Loucy (cell line): ENCODE data around the gene FZD2.

Experiments
- H2AFZ ChIP-seq: fragments of 200-600 bp; sonication (generic); 2 replicates; pipeline ENCODE4 v1.6.0; 2016; ENCODE audit warnings: antibody characterized with exemption, mild to moderate bottlenecking, low read length, moderate library complexity
- H3F3A ChIP-seq: fragments of 200-600 bp; 2 replicates; pipeline ENCODE4 v1.6.0; 2016; ENCODE audit warnings: antibody characterized with exemption, low read depth, mild to moderate bottlenecking
- H3K27me3 ChIP-seq: fragments of 200-600 bp; sonication (generic); 2 replicates; pipeline ENCODE4 v1.6.1; 2014; ENCODE audit warnings: low read length, mild to moderate bottlenecking; ENCODE audit not compliant: insufficient read depth, poor library complexity, severe bottlenecking
- H3K36me3 ChIP-seq: fragments of 200-600 bp; sonication (generic); 2 replicates; pipeline ENCODE4 v1.6.1; 2016; ENCODE audit warnings: low read length; ENCODE audit not compliant: insufficient read depth
- H3K4me1 ChIP-seq: fragments of 200-600 bp; sonication (generic); 2 replicates; pipeline ENCODE4 v1.5.1; 2014; ENCODE audit warnings: low read length, mild to moderate bottlenecking; ENCODE audit not compliant: insufficient read depth, poor library complexity, severe bottlenecking
- H3K4me2 ChIP-seq: fragments of 200-600 bp; sonication (generic); 2 replicates; pipeline ENCODE4 v1.6.0; 2014; ENCODE audit warnings: antibody characterized with exemption, low read length, low read depth, mild to moderate bottlenecking; ENCODE audit not compliant: poor library complexity, severe bottlenecking
- H3K4me3 ChIP-seq: fragments of 200-600 bp; sonication (generic); 2 replicates; pipeline ENCODE4 v1.5.1; 2014; ENCODE audit warnings: low read length, mild to moderate bottlenecking, mixed read lengths; ENCODE audit not compliant: poor library complexity, severe bottlenecking
- H3K79me2 ChIP-seq: fragments of 200-600 bp; sonication (generic); 2 replicates; pipeline ENCODE4 v1.6.1; 2014; ENCODE audit warnings: low read length; ENCODE audit not compliant: insufficient read depth
- H3K9ac ChIP-seq: fragments of 200-600 bp; sonication (generic); 2 replicates; pipeline ENCODE4 v1.6.0; 2014; ENCODE audit warnings: mild to moderate bottlenecking, low read depth, low read length, moderate library complexity; ENCODE audit not compliant: poor library complexity, severe bottlenecking
- H3K9me2 ChIP-seq: fragments of 200-600 bp; sonication (generic); replicated peaks from 2 replicates; pipeline ENCODE4 v1.6.1; 2016; ENCODE audit warnings: low read depth, low read length, mixed read lengths
- H3K9me3 ChIP-seq: fragments of 200-600 bp; sonication (generic); 2 replicates; pipeline ENCODE4 v1.6.1; 2014; ENCODE audit warnings: mild to moderate bottlenecking, antibody characterized with exemption, low read length, low read depth; ENCODE audit not compliant: insufficient read depth
- H4K20me1 ChIP-seq: fragments of 200-600 bp; sonication (generic); 2 replicates; pipeline ENCODE4 v1.6.0; 2014; ENCODE audit warnings: antibody characterized with exemption, low read length, mild to moderate bottlenecking; ENCODE audit not compliant: insufficient read depth, poor library complexity, severe bottlenecking
- CTCF ChIP-seq: fragments of 200-600 bp; sonication (generic); conservative IDR thresholded peaks from 2 replicates; pipeline ENCODE4 v1.5.1; 2014; ENCODE audit warnings: mild to moderate bottlenecking, antibody characterized with exemption, low read length
- EZH2phosphoT487 ChIP-seq: fragments of 200-600 bp; IDR thresholded peaks from 2 replicates; pipeline ENCODE4 v1.6.1; 2018; ENCODE audit warnings: antibody characterized with exemption, mild to moderate bottlenecking, moderate library complexity, borderline replicate concordance

Gene FZD2

GRCh38 chr17:44601539-44601938, 44.3 kb downstream of the FZD2 start:
- Histone ChIP-seq H3K27me3 (no peaks in the 10 kb centered on the region), H3K4me3 (no peak overlapping the region), H4K20me1 (no peaks in the 10 kb centered on the region), H3K4me1 (no peaks in the 10 kb centered on the region), H3F3A (no peaks in the 10 kb centered on the region), H3K9me3 (no peaks in the 10 kb centered on the region), H3K4me2 (no peak overlapping the region), H2AFZ (no peak overlapping the region), H3K79me2 (no peaks in the 10 kb centered on the region), H3K9ac (no peak overlapping the region), H3K9me2 (no peaks in the 10 kb centered on the region), H3K36me3 (no peaks in the 10 kb centered on the region)
- TF ChIP-seq CTCF: no peak
- no peak for TF ChIP-seq EZH2phosphoT487

GRCh38 chr17:44601973-44602372, 44.7 kb downstream of the FZD2 start:
- Histone ChIP-seq H2AFZ (no peak overlapping the region), H3K27me3 (no peaks in the 10 kb centered on the region), H3K36me3 (no peaks in the 10 kb centered on the region), H3F3A (no peaks in the 10 kb centered on the region), H3K9me2 (no peaks in the 10 kb centered on the region), H3K9me3 (no peaks in the 10 kb centered on the region), H3K79me2 (no peaks in the 10 kb centered on the region), H3K4me2 (no peak overlapping the region), H4K20me1 (no peaks in the 10 kb centered on the region), H3K4me1 (no peaks in the 10 kb centered on the region), H3K4me3 (no peak overlapping the region), H3K9ac (no peak overlapping the region)
- TF ChIP-seq CTCF (no peak), EZH2phosphoT487 (no peak)

GRCh38 chr17:44602390-44602789, 45.1 kb downstream of the FZD2 start:
- no peak overlapping the region for H3K4me3 ChIP-seq
- H3K79me2 ChIP-seq: no peaks in the 10 kb centered on the region
- H3K4me2 ChIP-seq: no peak overlapping the region
- no peaks in the 10 kb centered on the region for H3K36me3 ChIP-seq
- no peaks in the 10 kb centered on the region for H3F3A ChIP-seq
- H3K9ac ChIP-seq: no peak overlapping the region
- H3K9me3 ChIP-seq: no peaks in the 10 kb centered on the region
- H2AFZ ChIP-seq: no peak overlapping the region
- H4K20me1 ChIP-seq: no peaks in the 10 kb centered on the region
- no peaks in the 10 kb centered on the region for H3K4me1 ChIP-seq
- TF ChIP-seq CTCF: no peak
- TF ChIP-seq EZH2phosphoT487: no peak
- no peaks in the 10 kb centered on the region for H3K9me2 ChIP-seq
- H3K27me3 ChIP-seq: no peaks in the 10 kb centered on the region
